K562 (cell line): ENCODE results near the gene ITLN1.

ENCODE experiments used
- NFIX ChIP-seq: fragments of 250-450 bp; sonication (Bioruptor Pico); IDR thresholded peaks from 2 replicates; pipeline ENCODE4 v1.4.0; 2020; ENCODE audit warnings: low read depth, mild to moderate bottlenecking, moderate library complexity
- POLR2A ChIP-seq: fragments of 450-650 bp; conservative IDR thresholded peaks from 2 replicates; pipeline ENCODE4 v1.6.1; 2016
- SAFB2 ChIP-seq: fragments of 200-400 bp; formaldehyde crosslinking; IDR thresholded peaks from 2 replicates; pipeline ENCODE4 v1.6.1; 2018; ENCODE audit warnings: borderline replicate concordance, low read length, low read depth, moderate library complexity; ENCODE audit not compliant: severe bottlenecking
- ZFX ChIP-seq: sonication (generic); formaldehyde crosslinking; IDR thresholded peaks from 2 replicates; pipeline ENCODE4 v1.8.0; 2022; ENCODE audit warnings: mild to moderate bottlenecking, missing genetic modification reagents, moderate library complexity

GRCh38 chr1:160858097-160858496 is 26.9 kb downstream of the ITLN1 start:
- TF ChIP-seq NFIX (CRISPR knock-in tag), result no peak
- no peak for TF ChIP-seq SAFB2
- TF ChIP-seq POLR2A, result no peak
- no peak for TF ChIP-seq ZFX (CRISPR knock-in tag)
